GM15510 (cell line): ENCODE results near the gene CLCN6.

Experiments
- POLR2A ChIP-seq: IDR thresholded peaks from 3 replicates; pipeline ENCODE4 v1.6.1; 2011; ENCODE audit warnings: borderline replicate concordance; ENCODE audit not compliant: insufficient read length; ENCODE audit errors: extremely low read depth

CLCN6 gene

DNA sequence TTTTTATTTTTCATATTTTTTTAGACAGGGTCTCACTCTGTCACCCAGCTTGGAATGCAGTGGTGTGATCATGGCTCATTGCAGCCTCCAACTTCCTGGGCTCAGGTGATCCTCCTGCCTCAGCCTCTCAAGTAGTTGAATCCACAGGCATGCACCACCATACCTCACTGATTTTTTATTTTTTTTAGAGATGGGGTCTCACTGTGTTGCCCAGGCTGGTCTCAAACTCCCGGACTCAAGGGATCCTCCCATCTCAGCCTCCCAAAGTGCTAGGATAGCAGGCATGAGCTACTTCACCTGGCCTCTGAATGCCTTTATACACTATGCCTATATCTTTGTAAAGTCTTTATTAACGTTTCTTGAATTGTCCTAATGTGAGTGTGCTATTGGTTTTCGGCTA lies 63.1 kb downstream of the CLCN6 start:
- no peak for TF ChIP-seq POLR2A

DNA sequence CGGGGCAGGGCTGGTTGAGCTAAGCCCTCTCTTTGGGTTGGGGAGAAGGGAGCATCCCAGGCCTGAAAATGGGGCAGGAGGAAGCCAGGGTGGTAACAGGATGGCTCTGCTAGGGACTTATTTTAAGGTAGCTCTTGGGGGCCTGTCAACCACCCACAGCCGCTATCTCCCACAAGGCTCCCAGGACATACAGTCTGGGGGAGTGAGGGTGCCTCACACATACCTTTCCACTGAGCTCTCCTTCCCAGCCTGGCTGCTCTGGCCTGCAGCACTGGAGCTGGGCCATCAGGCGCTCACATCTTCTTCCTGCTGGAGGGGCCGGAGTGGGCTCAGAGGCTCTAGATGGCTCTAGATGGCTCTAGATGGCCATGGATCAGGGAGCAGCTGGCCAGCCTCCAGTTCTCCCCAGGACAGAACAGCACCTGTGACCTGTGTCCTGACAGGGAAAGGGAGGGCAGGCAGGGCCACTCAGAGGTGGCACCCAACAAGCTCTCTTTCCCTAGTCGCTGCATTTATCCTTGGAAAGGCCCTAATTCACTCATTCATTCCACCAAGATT lies 63.7 kb downstream of the CLCN6 start:
- TF ChIP-seq POLR2A, result no peak

DNA sequence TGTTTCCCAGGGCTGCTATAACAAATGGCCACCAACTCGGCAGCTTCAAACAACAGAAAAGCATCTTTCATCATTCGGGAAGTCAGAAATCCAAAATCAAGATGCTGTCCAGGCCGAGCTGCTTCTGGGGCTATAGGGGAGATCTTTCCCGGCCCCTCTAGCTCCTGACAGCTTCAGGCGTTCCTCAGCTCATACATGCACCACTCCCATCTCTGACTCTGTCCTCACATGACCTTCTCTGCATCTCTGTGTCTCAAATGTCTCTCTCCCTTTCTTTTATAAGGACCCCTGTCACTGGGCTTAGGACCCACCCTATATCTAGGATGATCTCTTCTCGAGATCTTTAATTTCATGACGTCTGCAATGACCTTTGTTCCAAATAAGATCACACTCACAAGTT lies 66.6 kb downstream of the CLCN6 start:
- no peak for TF ChIP-seq POLR2A

- no peak for TF ChIP-seq POLR2A
Observed at GRCh38 chr1:11873395-11874257, 67.6 kb downstream of the CLCN6 start.

- TF ChIP-seq POLR2A, result no peak
Observed at GRCh38 chr1:11874258-11874562, 68.2 kb downstream of the CLCN6 start.

DNA sequence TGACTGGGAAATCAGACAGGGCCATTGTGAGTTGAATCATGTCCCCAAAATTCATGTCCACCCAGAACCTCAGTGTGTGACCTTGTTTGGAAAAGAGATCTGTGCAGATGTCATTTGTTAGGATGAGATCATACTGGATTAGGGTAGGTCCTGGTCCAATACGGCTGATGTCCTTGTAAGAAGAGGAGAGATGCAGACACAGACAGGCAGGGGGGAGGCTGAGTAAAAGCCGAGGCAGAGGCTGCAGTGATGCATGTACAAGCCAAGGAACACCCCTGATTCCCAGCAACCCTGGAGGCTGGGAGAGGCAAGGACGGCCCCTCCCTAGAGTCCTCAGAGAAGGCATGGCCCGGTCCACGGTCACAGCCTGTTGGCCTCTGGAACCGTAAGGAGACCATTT lies 68.6 kb downstream of the CLCN6 start:
- no peak for TF ChIP-seq POLR2A

DNA sequence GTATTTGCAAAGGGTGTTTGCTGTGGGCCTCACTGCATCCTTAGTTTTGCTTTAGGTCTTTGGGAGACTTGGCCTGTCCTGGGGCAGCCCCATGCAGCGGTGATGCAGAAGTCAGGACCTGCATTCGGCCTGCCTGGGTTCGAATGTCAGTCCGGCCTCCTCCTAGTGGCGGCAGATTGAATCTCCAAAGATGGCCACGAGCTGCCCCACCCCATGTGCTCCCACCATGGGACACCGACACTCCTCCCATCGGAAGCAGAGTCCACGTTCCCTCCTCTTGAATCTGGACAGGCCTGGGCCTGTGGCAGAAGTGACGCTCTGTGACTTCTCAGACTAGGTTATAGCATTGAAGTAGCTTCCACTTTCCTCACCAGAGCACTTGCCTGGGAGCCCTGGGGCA lies 69.1 kb downstream of the CLCN6 start:
- no peak for TF ChIP-seq POLR2A

DNA sequence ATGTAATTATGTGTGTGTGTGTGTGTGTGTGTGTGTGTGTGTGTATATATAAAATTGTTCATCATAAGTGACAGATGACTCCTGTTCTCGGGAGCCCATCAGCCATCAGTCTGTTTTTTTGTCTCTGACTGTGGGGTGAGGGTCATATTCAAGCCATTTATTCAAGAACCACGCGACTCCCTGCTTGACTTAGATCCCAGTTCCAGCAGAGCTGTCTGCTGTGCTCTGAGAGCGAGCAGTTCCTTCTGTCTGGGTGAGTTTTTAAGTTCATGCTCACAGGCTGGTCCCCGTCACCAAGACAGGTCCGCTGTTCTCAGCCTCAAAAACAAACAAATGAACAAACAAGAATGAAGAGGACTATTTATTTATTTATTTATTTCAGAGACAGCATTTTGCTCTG lies 71.1 kb downstream of the CLCN6 start:
- TF ChIP-seq POLR2A, result no peak

DNA sequence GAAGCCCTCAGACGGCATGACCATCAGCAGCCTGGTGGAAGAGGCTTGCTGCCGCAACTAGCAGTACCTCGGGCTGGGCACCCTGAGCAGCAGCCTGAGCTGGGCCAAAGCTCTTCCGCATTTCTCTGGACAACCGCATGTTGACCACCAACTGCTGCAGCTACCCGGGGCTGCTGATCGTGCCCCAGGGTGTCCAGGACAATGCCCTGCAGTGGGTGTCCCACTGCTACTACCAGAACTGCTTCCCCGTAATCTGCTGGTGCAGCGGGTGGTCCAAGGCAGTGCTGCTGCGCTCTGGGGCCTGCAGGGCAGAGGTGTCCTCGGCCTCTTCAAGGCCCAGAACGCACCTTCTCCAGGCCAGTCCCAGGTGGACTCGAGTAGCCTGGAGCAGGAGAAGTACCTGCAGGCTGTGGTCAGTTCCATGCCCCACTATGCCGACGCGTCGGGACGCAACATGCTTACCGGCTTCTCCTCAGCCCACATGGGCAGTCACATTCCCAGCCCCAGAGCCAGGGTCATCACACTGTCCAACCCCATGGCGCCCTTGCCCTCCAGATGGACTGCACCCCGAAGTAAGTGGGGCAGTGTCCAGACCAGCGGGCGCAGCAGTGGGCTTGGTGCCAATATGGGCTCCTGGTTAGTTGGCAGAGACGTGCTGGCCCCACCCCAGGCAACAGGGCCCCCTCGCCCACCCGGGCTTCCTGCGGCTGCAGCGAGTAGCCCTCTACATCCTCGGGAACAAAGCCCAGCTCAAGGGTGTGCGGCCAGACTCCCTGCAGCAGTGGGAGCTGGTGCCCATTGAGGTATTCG lies 72.3 kb downstream of the CLCN6 start:
- TF ChIP-seq POLR2A, result no peak

DNA sequence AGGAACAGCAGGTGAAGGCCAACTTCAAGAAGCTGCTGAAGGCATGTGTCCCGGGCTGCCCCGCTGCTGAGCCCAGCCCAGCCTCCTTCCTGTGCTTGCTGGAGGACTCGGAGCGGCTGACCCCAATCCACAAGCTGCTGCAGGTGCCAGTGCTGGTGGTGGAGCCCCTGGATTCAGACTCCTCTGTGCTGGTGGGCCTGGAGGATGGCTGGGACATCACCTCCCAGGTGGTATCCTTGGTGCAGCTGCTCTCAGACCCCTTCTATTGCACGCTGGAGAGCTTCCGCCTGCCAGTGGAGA lies 72.8 kb downstream of the CLCN6 start:
- TF ChIP-seq POLR2A, result no peak

- no peak for TF ChIP-seq POLR2A
Observed at GRCh38 chr1:11879311-11880180, 73.6 kb downstream of the CLCN6 start.

DNA sequence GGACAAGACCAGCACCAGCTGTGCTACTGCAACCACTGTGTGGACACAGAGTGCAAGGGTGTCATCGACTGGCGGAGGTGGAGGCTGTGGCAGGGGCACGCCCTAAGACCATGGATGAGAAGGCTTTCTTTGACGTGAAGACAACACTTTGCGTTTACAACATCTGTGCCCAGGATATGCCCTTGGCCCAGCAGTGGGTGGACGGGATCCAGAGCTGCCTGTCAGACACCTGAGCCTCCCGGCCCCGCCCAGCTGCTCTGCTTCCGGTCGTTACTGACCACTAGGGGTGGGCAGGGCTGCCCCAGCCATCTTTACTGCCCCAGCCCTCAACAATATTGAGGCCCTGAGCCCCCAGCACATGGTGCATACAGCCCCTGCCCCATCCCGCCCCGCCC lies 74.2 kb downstream of the CLCN6 start:
- TF ChIP-seq POLR2A, result no peak

GRCh38 chr1:11880911-11881748 lies 75.1 kb downstream of the CLCN6 start:
- no peak for TF ChIP-seq POLR2A
